GM11168 (cell line): Measurements from ENCODE around the gene NPC2.

Experiments used
- in situ Hi-C: fragments of 300-500 bp; cut with MboI; formaldehyde crosslinking; loops from one replicate; pipeline ENCODE4 v1.12.0; 2022; ENCODE audit warnings: low sequenced_read_pairs; ENCODE audit not compliant: unreplicated experiment

NPC2 gene

GRCh38 chr14:74504412-74504811 is 11.3 kb upstream of the NPC2 start:
- in situ Hi-C loops: no loop called here

- in situ Hi-C loops: no loop called here
Measured at GRCh38 chr14:74503938-74504335, 10.8 kb upstream of the NPC2 start.

DNA sequence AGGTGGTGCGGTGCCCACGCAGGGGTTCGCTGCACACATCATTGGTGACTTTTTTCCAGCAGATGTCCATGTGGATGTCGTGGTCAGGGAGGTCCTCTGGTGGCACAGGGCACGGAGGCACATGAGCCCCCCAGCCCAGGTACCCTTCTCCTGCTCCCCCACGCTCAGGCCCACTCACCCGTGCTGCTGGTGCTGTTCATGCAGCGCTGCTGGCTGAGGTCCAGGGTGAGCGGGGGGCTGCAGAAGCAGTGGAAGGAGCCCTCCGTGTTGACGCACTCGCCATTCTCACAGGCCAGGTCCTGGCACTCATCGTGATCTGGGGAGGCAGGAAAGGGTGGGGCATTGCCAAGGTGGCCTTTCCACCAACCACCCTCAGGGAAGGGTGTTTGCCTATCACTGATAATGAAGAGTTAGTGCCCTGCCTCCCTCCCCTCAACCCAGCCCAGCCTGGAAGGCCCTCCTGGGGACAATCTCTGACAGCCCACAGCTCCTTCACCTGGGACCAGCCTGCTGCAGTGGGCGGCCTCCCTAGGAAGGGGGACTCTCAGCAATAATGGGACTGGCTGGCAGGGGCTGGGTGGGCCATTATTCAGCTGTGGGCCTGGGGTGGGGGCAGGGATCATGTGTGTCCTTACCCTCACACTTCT is 10.3 kb upstream of the NPC2 start:
- in situ Hi-C loops: no loop called here

- in situ Hi-C loops: no loop called here
Measured at GRCh38 chr14:74502236-74503019, 9.3 kb upstream of the NPC2 start.

DNA sequence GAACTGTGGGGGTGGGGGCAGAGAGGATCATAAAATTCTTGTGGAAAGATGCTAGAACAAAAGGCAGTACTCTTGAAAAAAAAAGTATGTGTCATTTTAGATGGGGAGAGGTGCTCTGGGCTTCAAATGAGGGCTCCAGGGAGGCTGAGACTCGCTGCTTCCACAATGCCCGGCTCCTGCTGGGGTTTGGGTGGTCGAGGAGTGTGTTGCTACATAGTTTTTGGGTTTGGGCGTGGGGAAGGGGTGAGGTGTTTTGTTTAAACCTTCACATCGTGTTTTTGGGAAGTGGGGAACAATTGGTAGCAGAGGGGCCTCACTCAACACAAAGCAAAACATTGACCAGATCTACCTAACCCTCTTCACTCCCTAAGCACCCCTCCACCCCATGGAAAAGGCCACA is 8.6 kb upstream of the NPC2 start:
- in situ Hi-C loops: no loop called here

DNA sequence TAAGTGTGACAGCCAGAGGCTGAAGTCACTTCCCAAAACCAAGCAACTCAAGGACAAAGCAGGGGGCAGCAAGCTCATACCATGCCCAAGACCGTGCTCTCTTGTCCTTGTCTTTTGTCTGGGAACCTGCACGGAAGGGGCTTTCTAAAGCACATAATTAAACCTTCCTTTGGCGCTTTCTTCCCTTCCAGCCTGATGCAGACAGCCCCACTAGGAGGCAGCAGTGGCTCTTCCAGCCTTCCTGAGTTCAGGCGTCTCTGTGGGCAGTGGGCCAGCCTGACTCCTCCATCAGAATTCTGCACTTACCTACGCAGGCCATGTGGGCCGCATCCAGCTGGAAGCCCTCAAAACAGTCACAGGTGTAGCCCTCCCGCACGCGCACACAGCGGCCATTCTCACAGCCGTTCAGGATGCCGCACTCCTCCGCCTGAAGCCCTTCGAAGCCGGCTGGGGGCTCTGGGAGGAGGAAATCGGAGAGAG is 8.1 kb upstream of the NPC2 start:
- in situ Hi-C loops: no loop called here

DNA sequence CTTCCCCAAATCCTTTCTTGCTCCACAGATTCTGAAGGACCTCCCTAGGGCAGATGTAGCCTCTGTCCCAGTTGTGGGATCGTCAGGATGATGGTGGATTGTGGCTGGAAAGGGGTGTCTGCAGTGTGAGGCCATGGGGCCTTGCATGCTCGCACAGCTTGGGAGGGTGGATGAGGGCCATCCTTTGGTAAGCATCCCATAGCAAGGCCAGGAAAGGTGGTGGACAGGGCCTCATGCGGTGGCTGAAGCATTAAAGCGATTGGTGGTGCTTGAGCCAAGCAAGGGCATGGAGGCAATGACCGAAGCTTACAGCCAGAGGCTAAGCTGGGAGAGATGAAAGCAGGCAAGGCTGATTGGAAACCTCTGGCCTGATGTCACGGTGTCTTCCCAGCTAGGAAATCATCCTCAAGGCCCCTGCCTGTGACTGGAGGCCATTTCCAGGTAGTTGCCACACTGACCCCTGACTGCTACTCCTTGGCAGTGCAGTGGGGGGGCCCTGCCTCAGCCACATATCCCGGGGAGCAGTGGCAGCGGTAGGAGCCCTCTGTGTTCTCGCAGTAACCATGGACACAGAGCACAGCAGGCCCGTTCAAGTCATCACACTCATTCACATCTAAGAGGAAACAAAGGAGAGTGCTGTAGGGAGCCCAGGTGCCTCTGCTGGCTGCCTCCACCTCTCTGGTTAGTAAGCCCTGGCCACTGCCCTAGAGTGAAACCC is 7.5 kb upstream of the NPC2 start:
- in situ Hi-C loops: no loop called here

DNA sequence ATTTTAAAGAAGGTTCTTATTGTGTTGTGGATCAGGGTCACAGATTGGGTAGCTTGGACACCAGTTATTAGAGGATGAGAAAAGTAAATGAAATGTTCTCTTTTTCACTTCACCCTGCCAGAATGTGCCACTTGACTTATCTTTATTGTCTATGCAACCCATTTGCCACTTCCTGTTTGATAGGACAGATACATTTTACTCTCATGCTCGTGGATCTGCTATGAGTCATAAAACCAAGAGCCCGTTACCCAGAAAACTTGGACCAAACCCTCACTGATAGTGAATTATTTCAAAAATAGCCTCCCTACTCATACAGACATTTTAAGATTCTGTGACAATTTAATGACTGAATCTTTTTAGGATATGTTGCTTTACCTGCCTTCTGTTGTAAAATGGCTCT is 2.3 kb upstream of the NPC2 start:
- in situ Hi-C loops: no loop called here

DNA sequence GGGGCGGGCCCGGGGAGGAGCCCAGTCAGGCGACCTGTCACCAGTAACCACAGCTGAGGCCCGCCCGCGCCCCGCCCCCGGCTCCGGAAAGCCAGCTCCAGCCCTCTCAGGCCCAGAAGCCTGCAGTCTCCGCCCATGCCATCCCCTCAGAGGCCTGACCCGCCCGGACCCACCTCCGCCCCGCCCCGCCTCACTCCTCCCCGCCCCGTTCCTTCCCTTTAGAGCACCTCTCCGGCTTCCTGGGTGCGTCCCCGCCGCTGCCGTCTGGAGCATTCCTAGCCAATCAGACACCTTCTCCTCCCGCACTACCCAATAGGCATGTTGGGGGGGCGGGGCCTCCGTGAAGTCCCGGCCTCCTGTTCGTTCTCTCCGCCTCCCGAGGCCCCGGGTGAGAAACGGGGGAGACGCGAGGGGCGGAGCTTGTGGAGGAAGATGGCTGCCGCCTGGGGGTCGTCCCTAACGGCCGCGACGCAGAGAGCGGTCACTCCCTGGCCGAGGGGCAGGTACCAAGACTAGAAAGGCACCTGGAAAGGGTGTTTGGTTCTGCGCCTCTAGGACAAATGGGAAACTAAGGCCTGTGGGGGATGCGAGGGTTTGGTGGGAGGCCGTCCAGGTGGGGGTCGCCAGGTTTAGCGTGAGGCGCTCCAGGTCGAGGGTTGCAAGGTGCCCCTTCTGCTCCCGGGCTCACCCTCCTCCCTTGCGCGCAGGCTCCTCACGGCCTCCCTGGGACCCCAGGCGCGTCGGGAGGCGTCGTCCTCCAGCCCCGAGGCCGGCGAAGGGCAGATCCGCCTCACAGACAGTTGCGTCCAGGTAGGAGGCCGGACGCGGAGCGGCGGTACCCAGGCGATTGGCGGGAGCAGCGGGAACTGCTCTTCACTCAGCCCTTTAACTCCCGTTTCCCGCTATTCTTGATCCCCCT is 497 bp upstream of the NPC2 start, which contains the start of gene ISCA2:
Gene ISCA2 (plus strand): TSS at position 423 of the 919 bp plus-strand sequence. CDS start 10 bp downstream, at position 433.
- in situ Hi-C loops: no loop called here

GRCh38 chr14:74491956-74492775 is 939 bp downstream of the NPC2 start:
- in situ Hi-C loops: no loop called here

DNA sequence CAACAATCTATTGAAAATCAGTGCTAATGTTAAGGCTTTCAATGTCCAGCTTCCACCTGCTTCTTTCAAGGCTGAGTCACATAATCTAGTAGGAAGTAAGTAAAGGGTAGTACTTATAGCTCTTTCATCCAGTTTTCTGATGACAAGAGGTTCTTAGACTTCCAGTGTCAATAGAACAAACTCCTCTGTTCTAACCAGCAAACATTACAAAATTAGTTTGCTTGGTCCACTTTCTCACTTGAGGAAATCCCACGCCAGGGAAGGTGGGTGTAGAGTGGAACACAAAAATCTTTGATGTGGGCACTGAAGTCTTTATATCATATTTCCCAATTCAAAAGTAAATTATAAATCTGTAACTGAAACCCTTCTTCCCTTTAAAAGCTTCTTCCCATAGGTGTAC is 2.6 kb downstream of the NPC2 start:
- in situ Hi-C loops: no loop called here

GRCh38 chr14:74488786-74489397 is 4.2 kb downstream of the NPC2 start:
- in situ Hi-C loops: no loop called here

DNA sequence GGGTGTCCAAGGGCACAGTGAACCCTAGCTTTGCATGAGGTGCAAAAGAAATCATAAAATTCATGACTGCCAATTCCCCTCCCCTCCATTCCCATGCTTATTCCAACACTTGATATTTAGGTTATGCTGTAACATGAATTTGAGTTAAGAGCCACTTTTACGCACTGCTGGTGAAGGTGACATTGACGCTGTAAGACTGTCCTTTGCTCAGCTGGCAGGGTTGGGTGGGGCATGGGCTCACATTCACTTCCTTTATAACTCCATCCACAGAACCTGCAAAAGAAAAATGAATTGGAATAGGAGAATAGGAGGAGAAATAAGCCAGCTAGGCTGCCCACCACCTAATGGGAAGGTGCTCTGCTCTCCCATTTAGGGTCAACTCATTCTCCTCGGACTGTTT is 6.9 kb downstream of the NPC2 start:
- in situ Hi-C loops: no loop called here

GRCh38 chr14:74483321-74483720 is 9.8 kb downstream of the NPC2 start:
- in situ Hi-C loops: no loop called here

DNA sequence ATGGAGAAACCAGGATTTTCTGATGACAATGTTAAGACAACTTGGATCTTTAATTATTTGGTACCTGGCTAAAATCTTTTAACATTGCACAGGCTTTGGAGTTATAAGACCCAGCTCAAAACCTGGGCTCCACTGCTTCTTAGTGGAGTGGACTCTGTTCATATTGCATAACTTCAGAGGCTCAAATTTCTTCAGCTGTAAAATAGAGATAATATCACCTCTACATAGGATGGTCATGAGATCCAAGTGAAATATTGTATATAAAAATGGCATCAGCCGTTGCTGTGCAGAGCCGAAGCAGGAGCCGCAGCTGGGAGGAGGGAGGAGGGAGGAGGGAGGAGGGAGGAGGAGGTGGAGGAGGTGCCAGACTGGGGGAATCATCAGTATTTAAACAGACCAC is 10.5 kb downstream of the NPC2 start:
- in situ Hi-C loops: no loop called here

DNA sequence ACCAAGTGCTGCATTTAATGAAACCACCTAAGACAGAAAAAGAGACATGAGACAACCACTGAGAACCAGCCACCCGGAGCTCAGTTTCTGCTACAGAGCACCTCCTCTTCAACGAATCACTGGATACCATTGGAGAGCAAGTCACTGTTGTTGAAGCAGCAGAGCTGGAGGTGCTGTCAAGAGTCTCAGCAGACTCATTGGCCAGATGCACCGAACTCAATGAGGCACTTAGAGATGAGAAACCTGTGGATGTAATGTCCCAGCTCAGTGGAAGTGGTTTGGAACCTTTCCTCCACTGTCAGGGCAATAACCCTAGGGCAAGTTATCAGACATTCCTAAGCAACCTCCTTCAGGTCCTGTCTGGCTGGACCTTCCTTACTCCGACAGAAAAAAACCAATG is 13.1 kb downstream of the NPC2 start:
- in situ Hi-C loops: no loop called here

- in situ Hi-C loops: loop anchor here (10.0 kb wide), 1 partner anchor 114 kb away; no protein-coding TSS in a partner anchor
Measured at GRCh38 chr14:74478996-74479635, 14.0 kb downstream of the NPC2 start.

- in situ Hi-C loops: loop anchor here (10.0 kb wide), 1 partner anchor 112 kb away; no protein-coding TSS in a partner anchor
Measured at GRCh38 chr14:74476607-74477006, 16.5 kb downstream of the NPC2 start.
